Measurements from ENCODE around the gene SMIM36.

- TF ChIP-seq POLR2AphosphoS5 (IDR thresholded peaks at IDR 0.05; ENCODE audit: borderline replicate concordance, low read depth, low read length) (no peak), EZH2 (IDR thresholded peaks at IDR 0.05) (no peak), FOXP2 (optimal IDR thresholded peaks at IDR 0.05; ENCODE audit: control extremely low read depth, extremely low read length, insufficient read depth) (no peak)
These were observed 11.1 kb downstream of the SMIM36 start for GRCh38 chr17:55500103-55500502.
